NB4 (cell line): ENCODE measurements around the gene MACO1.

Source experiments
- DNase-seq: peaks from one replicate; pipeline ENCODE4 v3.0.0; 2010; ENCODE audit warnings: low read depth
- H3K4me3 ChIP-seq: one replicate; pipeline ENCODE4 v1.5.1; 2011; ENCODE audit warnings: mild to moderate bottlenecking, low read depth, low read length, moderate library complexity
- CTCF ChIP-seq: IDR thresholded peaks from one replicate; pipeline ENCODE4 v1.5.1; 2012; ENCODE audit warnings: low read depth, low read length
- MAX ChIP-seq: IDR thresholded peaks from 2 replicates; pipeline ENCODE4 v1.6.1; 2011; ENCODE audit warnings: low read depth, low read length
- MYC ChIP-seq: IDR thresholded peaks from 2 replicates; pipeline ENCODE4 v1.6.1; 2011; ENCODE audit warnings: low read depth, low read length
- POLR2A ChIP-seq: IDR thresholded peaks from 2 replicates; pipeline ENCODE4 v1.6.1; 2011; ENCODE audit warnings: mild to moderate bottlenecking; ENCODE audit not compliant: insufficient read length; ENCODE audit errors: extremely low read depth

Gene MACO1

GRCh38 chr1:25482211-25482610 lies 51.5 kb downstream of the MACO1 start:
- TF ChIP-seq MYC (no peak), POLR2A (no peak), CTCF (no peak), MAX (no peak)
- no peak overlapping the region for H3K4me3 ChIP-seq
- DNase-seq: no peak

GRCh38 chr1:25484096-25484495 lies 53.4 kb downstream of the MACO1 start:
- TF ChIP-seq POLR2A (no peak), MAX (no peak), MYC (no peak), CTCF (no peak)
- no peak overlapping the region for H3K4me3 ChIP-seq
- no peak for DNase-seq

GRCh38 chr1:25484533-25484932 lies 53.8 kb downstream of the MACO1 start:
- no peak overlapping the region for H3K4me3 ChIP-seq
- DNase-seq: no peak
- TF ChIP-seq POLR2A: no peak
- TF ChIP-seq CTCF: no peak
- TF ChIP-seq MYC: no peak
- no peak for TF ChIP-seq MAX

GRCh38 chr1:25485536-25486411 lies 55.1 kb downstream of the MACO1 start:
- no peak overlapping the region for H3K4me3 ChIP-seq
- DNase-seq: peak; percentile 36
- TF ChIP-seq CTCF: no peak
- TF ChIP-seq POLR2A: no peak
- TF ChIP-seq MAX: no peak
- TF ChIP-seq MYC: no peak

- H3K4me3 ChIP-seq: no peak overlapping the region
- DNase-seq: peak; percentile 14
- TF ChIP-seq MAX: no peak
- no peak for TF ChIP-seq MYC
- TF ChIP-seq POLR2A: no peak
- no peak for TF ChIP-seq CTCF
Observed at GRCh38 chr1:25486602-25487001, 55.9 kb downstream of the MACO1 start.

- TF ChIP-seq CTCF (peak; percentile 41), MYC (no peak)
- DNase-seq: peak; percentile 26
- no peak overlapping the region for H3K4me3 ChIP-seq
Observed at GRCh38 chr1:25487628-25488027, 56.9 kb downstream of the MACO1 start.
